ENCODE results near the gene FANK1.
"Not testable (repeated sequence)": the region's sequence is repeated elsewhere in the genome, so short reads cannot be mapped to it uniquely, and the experiment has no call there.

Gene FANK1

DNA sequence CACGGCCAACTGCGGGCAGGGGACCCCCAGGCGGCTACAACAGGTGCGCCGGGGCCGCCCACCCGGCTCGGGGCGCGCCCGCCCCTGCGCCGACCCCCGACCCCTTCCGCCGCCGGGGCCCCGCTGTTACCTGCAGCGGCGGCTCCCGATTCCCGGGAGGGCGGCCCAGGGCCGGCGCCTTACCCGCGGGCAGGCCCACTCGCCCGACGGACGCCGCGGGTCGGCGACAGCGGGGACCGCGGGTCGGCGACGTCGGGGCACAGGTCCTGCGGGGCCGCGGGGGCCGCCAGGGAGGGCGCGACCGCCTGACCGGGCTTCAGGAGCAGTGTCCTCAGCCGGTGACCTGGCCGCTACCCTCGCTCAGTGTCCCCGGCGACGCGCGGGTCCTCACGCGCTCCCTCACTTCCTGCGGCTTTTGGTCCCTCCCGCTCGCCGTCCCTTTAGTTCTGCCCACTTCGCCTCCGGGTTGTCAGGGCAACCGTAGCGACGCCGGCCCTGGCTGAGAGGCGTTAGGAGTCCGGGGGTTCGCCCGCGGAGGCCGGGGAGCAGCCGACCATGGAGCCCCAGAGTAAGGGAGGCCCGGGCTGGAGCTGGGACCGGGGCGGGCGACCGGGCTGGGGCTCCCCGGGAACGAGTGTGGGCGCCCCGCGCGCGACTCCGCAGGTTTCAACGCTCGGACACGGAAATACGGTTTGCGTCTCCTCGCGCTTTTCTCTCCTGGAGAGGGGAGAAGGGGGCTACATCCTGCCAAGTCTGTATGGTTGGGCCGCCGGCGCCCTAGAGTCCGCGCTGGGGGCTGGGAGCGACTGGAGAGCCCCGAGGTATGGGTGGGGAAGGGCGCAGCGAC lies at the start of gene FANK1:
Gene FANK1 (plus strand): TSS at position 477 of the 847 bp plus-strand sequence. CDS start 79 bp downstream, at position 556.
- peak; percentile 94 for DNase-seq

DNA sequence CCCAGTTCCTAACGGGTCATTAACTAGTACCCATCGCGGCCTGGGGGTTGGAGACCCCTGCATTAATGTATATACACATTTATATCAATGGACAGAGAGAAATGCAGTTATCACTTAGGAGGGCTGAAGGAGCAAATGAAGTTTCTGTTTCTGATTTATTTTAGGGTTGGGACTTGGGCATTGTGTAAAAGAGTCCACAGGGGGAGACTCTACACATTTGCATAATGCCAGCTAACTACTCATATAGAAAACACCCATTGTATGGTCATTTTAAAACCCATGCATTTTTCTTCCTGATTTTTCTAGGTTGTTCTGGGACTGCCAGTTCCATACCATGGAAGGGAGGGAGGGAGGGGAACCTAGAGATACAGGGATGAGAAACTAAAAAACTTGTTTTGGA lies 49.5 kb upstream of the FANK1 start:
- no peak for DNase-seq

DNA sequence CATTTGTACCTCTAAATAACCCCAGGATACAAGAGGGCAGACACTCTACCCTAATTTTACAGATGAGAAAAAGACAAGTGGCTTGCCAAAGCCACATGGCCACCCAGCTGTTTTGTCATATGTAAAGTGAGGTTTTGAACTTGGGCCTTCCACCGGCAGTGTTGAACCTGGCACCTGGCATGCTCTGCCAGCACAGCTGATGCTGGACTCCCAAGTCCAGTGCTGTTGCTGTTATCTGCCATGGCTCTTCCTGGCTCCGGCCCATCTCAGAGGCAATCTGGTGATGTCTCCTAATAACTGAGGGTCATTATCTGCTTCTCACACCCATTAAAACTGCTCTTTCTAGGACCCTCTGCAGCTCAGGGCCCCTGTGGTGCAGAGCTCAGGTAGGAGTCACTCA lies 48.0 kb upstream of the FANK1 start:
- DNase-seq = no peak

- no peak for DNase-seq
These were observed 47.5 kb upstream of the FANK1 start for GRCh38 chr10:125848857-125849256.

DNA sequence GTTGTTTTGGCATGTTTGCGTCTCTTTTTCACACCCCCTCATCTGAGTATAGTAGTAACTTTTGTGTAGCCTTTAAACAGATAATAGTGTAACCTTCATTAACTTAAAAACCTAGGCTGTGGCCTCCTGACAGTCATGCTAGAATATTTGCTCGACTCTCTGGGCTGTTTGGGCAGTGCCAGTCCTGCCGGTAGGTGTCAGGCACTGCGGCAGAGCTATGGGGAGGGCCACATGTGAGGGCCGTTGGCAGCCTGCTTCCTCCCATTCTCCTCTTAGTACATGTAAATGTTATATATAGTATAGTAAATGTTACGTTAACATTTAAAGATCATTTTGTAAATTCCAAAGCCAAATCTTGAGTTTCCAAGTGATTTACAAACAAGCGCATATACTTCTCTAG lies 46.9 kb upstream of the FANK1 start:
- DNase-seq = no peak

DNA sequence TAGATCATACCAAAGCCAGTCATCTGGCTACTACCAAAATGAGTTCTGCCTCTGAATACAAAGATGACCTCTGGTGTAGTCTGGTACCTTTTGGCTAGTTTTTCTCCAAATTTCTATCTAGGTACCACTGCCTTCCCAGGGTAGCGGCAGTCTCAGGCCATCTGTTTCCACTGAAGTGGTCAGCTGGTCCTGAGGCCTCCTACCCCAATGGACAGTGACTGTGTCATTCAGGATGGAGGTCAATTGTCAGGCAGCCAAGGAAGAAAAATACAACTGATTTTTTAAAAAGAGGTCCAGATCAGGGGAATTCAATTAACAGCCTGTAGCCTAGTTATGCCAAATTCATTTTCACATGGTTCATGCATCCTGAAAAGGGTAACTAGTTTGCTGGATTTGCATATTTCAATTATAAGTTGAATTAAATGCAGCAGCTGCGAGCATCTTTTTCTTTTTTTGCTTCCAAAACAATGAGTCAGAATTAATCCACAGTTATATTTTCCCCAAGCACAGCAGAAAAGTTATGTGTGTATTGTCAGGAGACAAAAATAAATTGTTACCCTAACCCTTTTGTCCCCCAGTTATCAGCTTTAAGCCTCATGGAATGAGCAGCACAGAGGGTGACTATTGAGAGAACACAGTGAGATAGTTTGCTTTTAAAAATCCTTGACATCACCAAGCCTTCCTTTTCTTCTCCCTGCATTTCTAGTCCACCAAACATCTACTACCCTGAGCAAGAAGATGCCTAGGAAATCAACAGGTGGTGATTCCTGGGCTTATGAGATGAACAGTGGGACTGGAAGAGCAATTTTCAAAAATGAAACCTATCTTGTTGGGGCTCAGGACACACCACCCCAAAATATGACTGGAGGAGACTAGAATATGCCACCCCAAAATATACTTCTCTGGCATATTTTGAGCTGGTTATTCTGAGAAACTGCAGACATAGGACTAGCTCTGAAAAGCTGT lies 45.3 kb upstream of the FANK1 start:
- no peak for DNase-seq

DNA sequence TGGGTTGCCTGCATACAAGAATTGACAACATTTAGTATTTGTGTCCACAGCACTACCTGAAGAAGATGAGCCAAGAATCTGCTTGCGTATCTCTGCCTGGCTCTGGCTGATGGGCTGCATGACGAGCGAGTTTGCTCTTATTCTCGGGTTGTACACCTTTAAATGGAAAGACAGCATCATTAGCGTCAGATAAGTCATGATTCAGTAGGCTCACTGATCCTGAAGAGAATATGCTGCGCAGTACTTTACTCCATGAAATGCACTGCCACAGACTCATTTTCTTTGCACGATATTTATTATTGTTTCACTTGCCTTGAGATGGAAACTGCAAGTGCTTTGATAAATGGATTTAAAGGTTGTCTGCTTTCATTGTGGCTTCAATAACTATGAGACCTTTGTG lies 43.9 kb upstream of the FANK1 start:
- no peak for DNase-seq

DNA sequence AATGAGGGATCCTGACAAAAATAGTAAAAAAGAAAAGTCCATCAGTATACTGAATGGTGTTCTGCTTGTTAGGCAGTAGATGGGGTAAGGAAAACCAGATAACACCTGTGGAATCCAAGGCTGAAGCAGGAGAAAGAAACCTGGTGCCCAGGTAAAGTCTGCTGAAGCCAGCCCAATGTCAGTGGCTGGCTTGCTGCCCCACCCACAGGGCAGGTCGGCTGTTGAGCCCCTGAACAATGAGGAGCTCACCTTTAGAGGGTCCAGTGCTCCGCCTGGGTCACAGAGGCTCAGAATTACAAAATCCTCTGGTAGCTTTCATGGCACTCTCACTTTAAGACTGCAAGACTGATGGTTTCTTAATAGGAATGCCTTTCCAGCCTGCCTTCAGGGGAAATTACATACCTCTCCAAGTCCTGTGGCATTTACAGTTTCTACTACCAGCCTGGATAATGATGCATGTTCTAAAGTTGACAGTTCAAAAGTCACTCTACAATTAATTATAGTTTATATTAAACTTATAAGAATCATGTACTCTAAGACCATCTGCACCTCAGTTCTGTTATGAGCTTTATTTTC lies 39.1 kb upstream of the FANK1 start:
- DNase-seq = no peak

- no peak for DNase-seq
These were observed 37.1 kb upstream of the FANK1 start for GRCh38 chr10:125859128-125859817.

DNA sequence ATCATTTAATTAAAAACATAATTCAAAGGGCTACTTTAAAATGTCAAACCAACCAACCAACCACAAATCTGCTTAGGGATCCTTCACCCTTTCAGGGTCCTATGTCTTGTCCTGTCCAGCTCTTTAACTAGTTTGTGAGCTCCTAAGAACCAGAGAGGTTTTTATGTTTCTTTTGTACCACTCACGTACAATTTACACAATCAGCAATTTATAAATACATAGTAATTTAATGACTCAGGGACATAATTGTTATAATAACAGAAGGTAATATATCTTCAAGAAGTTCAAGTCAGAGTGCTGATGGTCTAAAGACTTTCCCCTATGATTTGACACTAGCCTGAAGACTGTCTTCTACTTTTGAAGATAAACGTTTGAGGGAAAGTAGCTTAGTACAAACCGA lies 31.2 kb upstream of the FANK1 start:
- no peak for DNase-seq

DNA sequence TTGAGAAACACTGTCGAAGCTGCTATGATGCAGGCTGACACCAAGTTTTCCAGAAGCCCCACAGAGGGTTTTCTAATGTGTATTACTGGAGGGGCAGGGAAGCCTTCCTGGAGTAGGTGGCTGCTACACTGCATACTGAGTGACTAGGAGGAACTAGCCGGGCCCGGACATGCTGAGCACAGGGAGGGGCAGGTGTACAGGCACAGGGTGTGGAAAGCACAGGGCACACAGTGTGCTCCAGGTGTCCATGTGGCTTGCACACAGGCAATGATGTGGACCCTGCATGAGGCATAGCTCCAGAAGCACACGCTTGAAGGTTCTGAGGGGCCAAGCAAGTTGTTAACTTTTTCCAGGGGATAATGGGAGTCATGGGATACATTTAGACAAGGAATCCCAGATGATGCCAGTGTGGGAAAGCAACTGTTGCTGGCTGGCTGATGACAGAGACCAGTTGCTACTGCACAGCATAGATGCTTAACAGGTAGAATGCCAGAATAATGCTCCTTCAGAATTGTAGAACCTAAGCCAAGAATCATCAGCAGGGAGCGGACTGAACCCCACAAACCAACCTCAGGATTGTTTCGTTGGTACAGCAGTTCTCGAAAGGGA lies 29.8 kb upstream of the FANK1 start:
- no peak for DNase-seq

DNA sequence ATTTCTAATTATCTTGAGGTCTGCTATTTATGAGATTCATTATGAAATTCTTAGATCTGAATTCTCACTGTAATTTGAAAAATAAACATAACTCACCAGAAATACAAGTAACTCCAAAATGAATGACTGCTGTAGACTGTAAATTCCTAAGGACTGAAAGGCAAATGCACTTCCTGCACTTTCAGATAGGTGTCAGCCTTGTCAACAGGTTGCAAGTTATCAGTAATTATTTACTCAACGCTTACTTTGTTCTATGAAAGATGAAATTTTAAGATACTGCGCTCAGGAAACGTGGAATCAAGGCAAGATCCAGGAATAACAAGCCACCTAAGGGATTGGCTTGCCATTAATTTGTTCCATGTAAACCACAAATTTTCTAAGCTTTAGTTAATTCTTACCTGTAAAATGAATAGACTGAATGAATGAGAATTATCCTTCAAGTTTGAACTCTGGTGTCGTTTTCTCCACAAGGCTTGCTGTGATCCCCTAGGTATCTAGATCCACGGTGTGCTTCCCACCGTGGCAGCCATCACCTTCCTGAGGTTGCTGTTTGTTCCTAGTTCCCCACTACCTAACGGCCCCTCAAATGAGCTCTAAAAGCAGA lies 27.9 kb upstream of the FANK1 start:
- peak; percentile 76 for DNase-seq

DNA sequence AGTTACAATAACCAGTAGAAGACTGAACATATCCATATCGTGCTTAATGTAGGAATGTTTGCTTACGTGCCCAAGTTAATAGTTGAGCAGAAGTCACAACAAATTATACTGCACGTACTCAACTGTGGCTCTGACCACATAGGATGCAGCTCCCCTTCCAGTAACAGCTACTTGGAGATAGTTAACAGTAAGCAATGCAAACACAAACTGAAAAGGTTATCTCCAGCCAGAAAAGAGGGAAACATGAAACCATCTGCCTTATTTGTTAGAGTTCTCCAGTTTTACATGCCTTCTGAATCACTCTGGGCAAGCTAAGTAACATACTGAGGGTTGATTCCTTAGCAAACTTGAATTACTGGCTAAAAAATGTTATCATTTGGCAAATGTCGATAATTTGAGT lies 25.0 kb upstream of the FANK1 start:
- no peak for DNase-seq

- no peak for DNase-seq
These were observed 17.2 kb upstream of the FANK1 start for GRCh38 chr10:125878957-125879835.

DNA sequence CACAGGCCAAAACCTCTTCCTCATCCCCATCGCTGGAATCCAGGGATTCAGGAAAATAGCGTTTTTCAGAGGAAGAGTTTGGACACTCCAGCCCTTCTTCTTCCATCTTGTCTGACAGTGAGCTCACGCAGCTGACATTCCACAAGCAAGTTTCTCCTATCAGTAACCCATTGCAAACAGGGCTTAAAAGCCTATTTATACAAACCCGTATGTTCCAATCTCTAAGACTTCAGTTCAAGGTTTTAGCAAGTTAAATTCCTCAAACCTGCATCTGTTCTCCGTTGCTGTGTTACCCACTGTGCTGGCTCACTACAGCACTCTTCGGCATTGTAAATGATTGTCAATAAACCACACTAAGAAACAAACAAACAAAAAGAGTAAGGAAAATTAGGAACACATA lies 15.6 kb upstream of the FANK1 start:
- DNase-seq = no peak

DNA sequence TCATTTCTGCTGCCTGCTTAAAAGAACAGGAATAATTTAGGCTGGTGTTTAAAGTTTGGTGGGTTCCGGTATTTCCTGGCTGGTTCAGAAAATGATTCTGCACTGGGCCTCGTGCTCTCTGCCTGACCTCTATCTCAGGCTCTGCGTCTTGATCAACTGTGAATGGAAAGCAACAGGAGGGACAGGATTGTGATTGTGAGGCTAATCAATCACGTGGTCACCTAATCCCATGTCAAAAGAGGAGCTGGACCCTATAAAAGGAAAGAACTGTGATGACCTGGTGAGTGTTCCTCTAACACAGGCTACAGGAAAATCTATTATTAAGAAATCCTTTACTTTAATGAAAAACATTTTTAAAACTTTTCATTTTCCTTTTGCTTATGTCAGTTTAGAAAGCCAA lies 15.2 kb upstream of the FANK1 start, which contains the start of gene DHX32:
Gene DHX32 (minus strand): TSS at position 101 of the 400 bp plus-strand sequence. CDS start 468 bp downstream, outside the sequence.
- no peak for DNase-seq

DNA sequence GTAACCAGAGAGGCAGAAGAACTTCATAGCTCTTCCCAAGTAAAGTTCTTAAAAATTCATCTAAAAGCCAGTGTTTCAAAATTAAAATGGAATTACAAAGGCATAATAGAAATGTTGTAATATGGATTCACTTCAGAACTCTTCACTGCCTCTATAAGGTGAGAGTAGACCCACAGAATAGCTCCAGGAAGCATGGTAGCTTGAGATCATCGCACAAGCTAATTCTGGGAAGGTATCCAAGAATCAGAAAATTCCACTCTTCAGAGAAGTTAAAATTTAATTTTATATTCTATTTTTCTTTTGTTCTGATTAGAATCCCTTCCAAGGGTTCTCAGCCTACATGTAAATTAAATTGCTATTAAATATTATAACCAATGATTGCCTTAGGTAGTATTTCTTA lies 13.8 kb upstream of the FANK1 start:
- DNase-seq = no peak

GRCh38 chr10:125883211-125883610 lies 13.2 kb upstream of the FANK1 start:
- DNase-seq = no peak

DNA sequence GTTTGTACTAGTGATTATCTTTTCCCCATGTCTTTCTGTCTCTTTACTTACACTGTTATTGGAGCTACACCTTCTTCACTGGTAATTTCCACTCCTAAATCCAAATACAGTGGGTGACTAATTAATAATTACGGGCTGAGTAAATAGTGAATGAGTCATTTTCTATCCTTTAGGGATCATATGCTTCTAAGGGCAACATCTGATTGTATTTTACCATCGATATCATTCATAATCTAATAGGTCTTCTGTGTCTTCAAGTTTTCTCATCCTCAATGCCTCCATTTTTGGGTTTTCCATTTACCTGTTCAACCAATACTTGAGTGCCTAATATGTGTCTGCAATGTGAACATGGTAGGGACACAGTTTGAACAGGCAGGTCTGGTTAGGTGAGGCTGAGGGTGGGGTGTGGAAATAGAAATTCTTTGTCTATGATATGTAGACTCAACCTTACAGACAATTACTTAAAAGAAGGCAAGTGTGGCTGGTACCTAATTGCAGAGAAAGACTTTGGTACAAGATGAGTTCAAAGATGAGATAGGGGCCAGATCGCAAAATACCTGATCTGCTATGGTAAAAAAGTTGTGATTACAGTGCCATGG lies 9.4 kb upstream of the FANK1 start:
- no peak for DNase-seq

DNA sequence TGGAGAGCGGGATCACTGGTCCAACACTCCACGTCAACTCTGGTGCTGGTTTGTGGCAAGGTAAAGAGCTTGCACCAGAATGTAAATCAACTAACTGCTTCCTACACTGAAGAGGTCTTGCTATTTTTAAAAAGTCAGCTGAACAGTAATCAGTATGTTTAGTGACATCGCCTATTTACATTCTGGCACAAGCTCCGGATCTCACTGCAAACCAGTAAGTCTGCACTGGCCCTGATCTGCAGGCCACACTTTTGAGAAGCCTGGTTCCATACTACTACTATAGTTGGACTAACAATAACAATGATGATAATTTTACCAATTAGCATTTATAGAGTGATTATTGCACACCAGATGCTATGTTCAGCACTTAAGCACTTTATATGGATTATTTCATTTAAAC lies 6.9 kb upstream of the FANK1 start:
- not testable (repeated sequence) for DNase-seq

All from hematopoietic multipotent progenitor cell treated with erythropoietin and hydrocortisone succinate and interleukin-3 and kit ligand, for 4 days (in vitro differentiated cells).